GM19099 (cell line): ENCODE measurements around the gene PHF1.

Experiments
- POLR2A ChIP-seq: IDR thresholded peaks from 3 replicates; pipeline ENCODE4 v1.6.1; 2011; ENCODE audit warnings: low read depth; ENCODE audit not compliant: insufficient read length; ENCODE audit errors: extremely low read depth

PHF1 gene

GRCh38 chr6:33456156-33456555, 45.3 kb downstream of the PHF1 start:
- no peak for TF ChIP-seq POLR2A

GRCh38 chr6:33458676-33459075, 47.9 kb downstream of the PHF1 start:
- TF ChIP-seq POLR2A: no peak

GRCh38 chr6:33459226-33459625, 48.4 kb downstream of the PHF1 start:
- no peak for TF ChIP-seq POLR2A
